ENCODE results near the gene DPEP3.
A peak's percentile ranks its signal among the peaks of the same experiment; 100 is the strongest.

Gene DPEP3

GRCh38 chr16:67992661-67993206 lies 12.4 kb upstream of the DPEP3 start:
- Histone ChIP-seq H3K9me3 (ENCODE audit: low read length) (no peaks in the 10 kb centered on the region), H3K4me2 (ENCODE audit: low read length) (peak overlapping the region; percentile 64), H3K4me1 (ENCODE audit: insufficient read depth, low read length, severe bottlenecking) (peaks cover 15% of the 10 kb centered on the region), H3K36me3 (ENCODE audit: insufficient read depth, low read length) (no peaks in the 10 kb centered on the region), H3K4me3 (ENCODE audit: low read depth, low read length, poor library complexity, severe bottlenecking) (peak overlapping the region; percentile 44), H4K20me1 (ENCODE audit: insufficient read depth, low read length) (no peaks in the 10 kb centered on the region), H3K9ac (ENCODE audit: low read length) (peak overlapping the region; percentile 20; the same call in 1 of the 2 replicates), H3K27ac (ENCODE audit: low read depth, low read length, poor library complexity, severe bottlenecking) (no peak overlapping the region), H3K79me2 (ENCODE audit: insufficient read depth, low read length) (no peaks in the 10 kb centered on the region), H2AFZ (ENCODE audit: low read length) (no peak overlapping the region), H3F3A (ENCODE audit: insufficient read depth, low read length) (no peaks in the 10 kb centered on the region), H3K9me2 (ENCODE audit: low read depth, low read length) (no peaks in the 10 kb centered on the region), H3K27me3 (ENCODE audit: insufficient read depth, low read length) (no peaks in the 10 kb centered on the region)
- TF ChIP-seq, protein P1, sequence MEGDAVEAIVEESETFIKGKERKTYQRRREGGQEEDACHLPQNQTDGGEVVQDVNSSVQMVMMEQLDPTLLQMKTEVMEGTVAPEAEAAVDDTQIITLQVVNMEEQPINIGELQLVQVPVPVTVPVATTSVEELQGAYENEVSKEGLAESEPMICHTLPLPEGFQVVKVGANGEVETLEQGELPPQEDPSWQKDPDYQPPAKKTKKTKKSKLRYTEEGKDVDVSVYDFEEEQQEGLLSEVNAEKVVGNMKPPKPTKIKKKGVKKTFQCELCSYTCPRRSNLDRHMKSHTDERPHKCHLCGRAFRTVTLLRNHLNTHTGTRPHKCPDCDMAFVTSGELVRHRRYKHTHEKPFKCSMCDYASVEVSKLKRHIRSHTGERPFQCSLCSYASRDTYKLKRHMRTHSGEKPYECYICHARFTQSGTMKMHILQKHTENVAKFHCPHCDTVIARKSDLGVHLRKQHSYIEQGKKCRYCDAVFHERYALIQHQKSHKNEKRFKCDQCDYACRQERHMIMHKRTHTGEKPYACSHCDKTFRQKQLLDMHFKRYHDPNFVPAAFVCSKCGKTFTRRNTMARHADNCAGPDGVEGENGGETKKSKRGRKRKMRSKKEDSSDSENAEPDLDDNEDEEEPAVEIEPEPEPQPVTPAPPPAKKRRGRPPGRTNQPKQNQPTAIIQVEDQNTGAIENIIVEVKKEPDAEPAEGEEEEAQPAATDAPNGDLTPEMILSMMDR (IDR thresholded peaks at IDR 0.05; ENCODE audit: low read length) = no peak
- TF ChIP-seq EZH2 (IDR thresholded peaks at IDR 0.05; ENCODE audit: borderline replicate concordance, low read length) = no peak

DNA sequence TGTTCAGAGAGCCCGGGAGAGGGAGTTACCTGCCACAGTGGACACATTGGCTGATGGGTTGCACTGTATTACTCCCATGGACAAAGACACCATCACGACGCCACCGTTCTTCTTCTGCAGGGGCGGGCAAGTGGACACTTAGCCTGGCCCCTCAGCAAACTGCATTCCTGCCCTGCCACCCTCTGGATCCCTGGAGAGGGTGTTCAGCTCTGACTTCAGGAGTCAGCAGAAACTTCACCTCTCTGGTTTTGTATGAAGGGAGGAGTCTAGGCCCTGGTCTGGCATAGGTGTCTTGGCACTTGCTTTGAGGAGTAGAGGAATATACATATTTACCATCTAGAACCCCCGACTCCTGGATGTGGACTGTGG lies 9.7 kb upstream of the DPEP3 start:
- H2AFZ ChIP-seq (ENCODE audit: low read length) = no peak overlapping the region
- peaks cover 16% of the 10 kb centered on the region for H3K4me1 ChIP-seq (ENCODE audit: insufficient read depth, low read length, severe bottlenecking)
- H4K20me1 ChIP-seq (ENCODE audit: insufficient read depth, low read length) = no peaks in the 10 kb centered on the region
- TF ChIP-seq, protein P1 (IDR thresholded peaks at IDR 0.05; ENCODE audit: low read length) = no peak
- no peak for TF ChIP-seq EZH2 (IDR thresholded peaks at IDR 0.05; ENCODE audit: borderline replicate concordance, low read length)
- no peak overlapping the region for H3K4me2 ChIP-seq (ENCODE audit: low read length)
- H3K9ac ChIP-seq (ENCODE audit: low read length) = no peak overlapping the region
- no peak overlapping the region for H3K27ac ChIP-seq (ENCODE audit: low read depth, low read length, poor library complexity, severe bottlenecking)
- no peak overlapping the region for H3K4me3 ChIP-seq (ENCODE audit: low read depth, low read length, poor library complexity, severe bottlenecking)
- no peaks in the 10 kb centered on the region for H3K9me3 ChIP-seq (ENCODE audit: low read length)
- H3F3A ChIP-seq (ENCODE audit: insufficient read depth, low read length) = no peaks in the 10 kb centered on the region
- no peaks in the 10 kb centered on the region for H3K36me3 ChIP-seq (ENCODE audit: insufficient read depth, low read length)
- H3K9me2 ChIP-seq (ENCODE audit: low read depth, low read length) = no peaks in the 10 kb centered on the region
- H3K79me2 ChIP-seq (ENCODE audit: insufficient read depth, low read length) = no peaks in the 10 kb centered on the region
- no peaks in the 10 kb centered on the region for H3K27me3 ChIP-seq (ENCODE audit: insufficient read depth, low read length)

DNA sequence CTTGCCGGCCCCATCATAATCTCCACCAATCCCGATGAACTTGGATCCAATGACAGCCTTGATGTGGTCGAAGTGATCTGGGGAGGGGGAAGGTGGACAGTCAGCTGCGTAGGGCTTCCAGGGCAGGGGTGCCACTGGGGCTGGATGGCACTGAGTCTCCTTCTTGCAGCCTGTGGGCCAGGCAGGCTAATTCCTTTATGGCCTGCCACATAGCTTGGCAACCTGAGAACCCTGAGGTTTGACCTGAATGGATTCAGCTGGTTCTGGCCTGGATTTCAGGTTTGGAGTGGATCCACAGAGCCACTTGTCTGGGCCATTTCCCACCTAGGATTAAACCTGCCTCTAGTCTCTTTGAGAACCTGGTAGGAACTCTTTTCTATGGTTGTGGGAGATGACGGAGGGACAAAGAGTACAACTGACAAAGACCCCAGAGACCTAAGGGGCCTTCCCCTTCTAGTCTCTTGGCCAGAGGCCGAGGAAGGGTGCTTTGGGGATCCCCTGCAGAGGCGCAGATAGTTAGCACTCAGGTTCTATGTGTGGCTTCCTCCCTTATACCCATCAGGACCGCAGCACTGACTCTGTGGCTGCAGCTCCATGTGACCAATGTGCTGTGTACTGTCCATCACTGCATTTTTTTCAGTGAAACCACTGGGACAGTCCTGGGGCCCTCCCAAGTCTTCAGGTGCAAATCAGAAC lies 9.2 kb upstream of the DPEP3 start:
- H3K4me3 ChIP-seq (ENCODE audit: low read depth, low read length, poor library complexity, severe bottlenecking) = no peak overlapping the region
- TF ChIP-seq, protein P1 (IDR thresholded peaks at IDR 0.05; ENCODE audit: low read length) = no peak
- TF ChIP-seq EZH2 (IDR thresholded peaks at IDR 0.05; ENCODE audit: borderline replicate concordance, low read length) = no peak
- no peaks in the 10 kb centered on the region for H3K36me3 ChIP-seq (ENCODE audit: insufficient read depth, low read length)
- no peak overlapping the region for H2AFZ ChIP-seq (ENCODE audit: low read length)
- no peak overlapping the region for H3K9ac ChIP-seq (ENCODE audit: low read length)
- no peaks in the 10 kb centered on the region for H4K20me1 ChIP-seq (ENCODE audit: insufficient read depth, low read length)
- H3K4me2 ChIP-seq (ENCODE audit: low read length) = no peak overlapping the region
- no peaks in the 10 kb centered on the region for H3K79me2 ChIP-seq (ENCODE audit: insufficient read depth, low read length)
- no peaks in the 10 kb centered on the region for H3K27me3 ChIP-seq (ENCODE audit: insufficient read depth, low read length)
- H3K9me3 ChIP-seq (ENCODE audit: low read length) = no peaks in the 10 kb centered on the region
- no peak overlapping the region for H3K27ac ChIP-seq (ENCODE audit: low read depth, low read length, poor library complexity, severe bottlenecking)
- H3K4me1 ChIP-seq (ENCODE audit: insufficient read depth, low read length, severe bottlenecking) = peaks cover 21% of the 10 kb centered on the region
- no peaks in the 10 kb centered on the region for H3K9me2 ChIP-seq (ENCODE audit: low read depth, low read length)
- H3F3A ChIP-seq (ENCODE audit: insufficient read depth, low read length) = no peaks in the 10 kb centered on the region

All from OCI-LY1 (cell line).